K562 (cell line): ENCODE data around the gene CIAO2A. TPM values are rescaled to one million over a fixed set of nuclear protein-coding genes. Genes with fewer than 3 reads are reported as not detected.
A peak's percentile ranks its signal among the peaks of the same experiment; 100 is the strongest.

Source experiments
- ATAC-seq: fragments of 200-7000 bp; cut with Tn5 transposase; 3 replicates; pipeline ENCODE4 v1.9.1; 2020; ENCODE audit warnings: moderate library complexity
- BruUV-seq: library from RNA; stranded (reverse); fragments of 400-500 nt; replicated peaks from 2 replicates; lab custom pipeline; 2021; lab: Mats Ljungman, UMichigan
- CTCF ChIA-PET: fragments of 300-600 bp; formaldehyde crosslinking; extraction: SDS; loops from one replicate; lab custom pipeline; 2021; ENCODE audit warnings: low intra/inter-chr PET ratio; lab: Yijun Ruan, JAX
- POLR2A ChIA-PET: fragments of 300-600, 350-650 bp; sonication (Branson Sonifier 250); formaldehyde crosslinking; extraction: SDS; loops from one replicate; lab custom pipeline; 2021; ENCODE audit warnings: antibody characterized with exemption, inconsistent platforms; lab: Yijun Ruan, JAX
- DNase-seq, 4 experiments: peaks; one replicate each; pipeline versions ENCODE4 v3.0.0 to v3.0.0-alpha.2; 2011 to 2018; ENCODE audit warnings: low spot score in 3 of 4, mixed read lengths in 3 of 4; ENCODE audit errors: extremely low read depth in 1 of 4
- FAIRE-seq: peaks from 2 replicates; lab custom pipeline; 2011; peaks lifted over from hg19 to GRCh38; lab: Jason Lieb, UNC
- H2AFZ ChIP-seq: 2 replicates; pipeline ENCODE4 v1.6.0; 2011; ENCODE audit warnings: low read depth, low read length, control low read depth, inconsistent platforms
- H3K27ac ChIP-seq: fragments of 200-600 bp; 3 replicates; pipeline ENCODE4 v1.8.0; 2011; ENCODE audit warnings: low read depth, mild to moderate bottlenecking, control low read depth, inconsistent platforms, low read length, moderate library complexity, mixed read lengths; ENCODE audit errors: extremely low read depth
- H3K27me3 ChIP-seq, 2 experiments: fragments of 300-600 bp in 1 of 2; 2 replicates in 1 of 2; 3 replicates in 1 of 2; pipeline versions ENCODE4 v1.6.0 to v1.8.0; 2011; ENCODE audit warnings: inconsistent platforms in 2 of 2, low read length in 2 of 2, mild to moderate bottlenecking in 1 of 2, mixed read lengths in 1 of 2, moderate library complexity in 1 of 2; ENCODE audit not compliant: control insufficient read depth in 2 of 2, insufficient read depth in 2 of 2
- H3K36me3 ChIP-seq: fragments of 300-600 bp; 3 replicates; pipeline ENCODE4 v1.8.0; 2011; ENCODE audit warnings: mild to moderate bottlenecking, low read length, inconsistent platforms; ENCODE audit not compliant: control insufficient read depth, insufficient read depth
- H3K4me1 ChIP-seq, 2 experiments: fragments of 200-600 bp in 1 of 2; replicated peaks in 1 of 2; 2 replicates in 1 of 2; 3 replicates in 1 of 2; pipeline versions ENCODE4 v1.5.1 to v1.8.0; 2011; ENCODE audit warnings: inconsistent platforms in 2 of 2, low read length in 2 of 2, mild to moderate bottlenecking in 1 of 2, mixed read lengths in 1 of 2, moderate library complexity in 1 of 2; ENCODE audit not compliant: control insufficient read depth in 2 of 2, insufficient read depth in 2 of 2
- H3K4me2 ChIP-seq: 2 replicates; pipeline ENCODE4 v1.6.1; 2011; ENCODE audit warnings: low read length, control low read depth, inconsistent platforms, mixed read lengths; ENCODE audit not compliant: insufficient read depth
- H3K4me3 ChIP-seq: fragments of 200-600 bp; sonication (generic), shearing (Covaris generic); 2 replicates; pipeline ENCODE4 v1.5.1; 2016; ENCODE audit warnings: control low read depth, inconsistent platforms
- H3K79me2 ChIP-seq: fragments of 200-600 bp; 3 replicates; pipeline ENCODE4 v1.8.0; 2011; ENCODE audit warnings: low read length, inconsistent platforms; ENCODE audit not compliant: control insufficient read depth, insufficient read depth
- H3K9ac ChIP-seq, 2 experiments: 2 replicates each; pipeline versions ENCODE4 v1.6.0 to v1.6.1; 2011; ENCODE audit warnings: low read depth in 2 of 2, low read length in 2 of 2, control low read depth in 1 of 2, inconsistent platforms in 1 of 2, mild to moderate bottlenecking in 1 of 2, mixed read lengths in 1 of 2; ENCODE audit not compliant: insufficient read depth in 1 of 2
- H3K9me1 ChIP-seq: one replicate; pipeline ENCODE4 v1.6.0; 2011; ENCODE audit warnings: inconsistent platforms, mild to moderate bottlenecking, low read length, moderate library complexity; ENCODE audit not compliant: control insufficient read depth, insufficient read depth
- H3K9me3 ChIP-seq: replicated peaks from 2 replicates; pipeline ENCODE4 v1.5.1; 2011; ENCODE audit warnings: low read depth, low read length, inconsistent platforms; ENCODE audit not compliant: control insufficient read depth, insufficient read depth
- H4K20me1 ChIP-seq: replicated peaks from 2 replicates; pipeline ENCODE4 v1.6.1; 2011; ENCODE audit warnings: low read length, inconsistent platforms, mixed read lengths; ENCODE audit not compliant: control insufficient read depth, insufficient read depth
- CBFA2T2 ChIP-seq: fragments of 450-650 bp; conservative IDR thresholded peaks from 2 replicates; pipeline ENCODE4 v1.6.1; 2017; ENCODE audit warnings: mild to moderate bottlenecking
- CBX5 ChIP-seq: IDR thresholded peaks from 2 replicates; pipeline ENCODE4 v1.6.1; 2014; ENCODE audit warnings: low read depth, borderline replicate concordance
- EGR1 ChIP-seq: fragments of 450-650 bp; conservative IDR thresholded peaks from 2 replicates; pipeline ENCODE4 v1.6.1; 2017; ENCODE audit warnings: mild to moderate bottlenecking
- NEUROD1 ChIP-seq: fragments of 150-350 bp; IDR thresholded peaks from 2 replicates; pipeline ENCODE4 v1.6.1; 2014; ENCODE audit warnings: borderline replicate concordance, low read length, low read depth; ENCODE audit not compliant: partially characterized antibody
- VEZF1 ChIP-seq: fragments of 200-800 bp; sonication (Bioruptor generic); IDR thresholded peaks from 2 replicates; pipeline ENCODE4 v1.6.1; 2017; ENCODE audit warnings: missing genetic modification characterization, missing compliant biosample characterization
- WGBS: fragments of 100-300 bp; shearing (Covaris generic); methylation state at CpG from one replicate; pipeline ENCODE4 v1.1.6; 2016; ENCODE audit warnings: low coverage, mixed read lengths; ENCODE audit not compliant: insufficient coverage; ENCODE audit errors: missing lambda C conversion rate; 5-methylcytosine and 5-hydroxymethylcytosine counted together
- in situ Hi-C: fragments of 300-500 bp; cut with MboI; formaldehyde crosslinking; loops from 4 replicates; pipeline ENCODE4 v1.15.0; 2018; ENCODE audit warnings: inconsistent platforms, mixed read lengths
- intact Hi-C: fragments of 100-400 bp; cut with micrococcal nuclease; formaldehyde crosslinking; loops from 2 replicates; pipeline ENCODE4 v1.14.2; 2022
- polyA plus RNA-seq, 8 experiments: library from polyadenylated mRNA; depleted of rRNA in 4 of 8; stranded (reverse) in 5 of 8; unstranded in 3 of 8; fragments of >200 nt; fragmentation: Nextera tagmentation in 2 of 8; fragmentation: Illumina TruSeq in 1 of 8; extraction: Ambion mirVana in 2 of 8; extraction: Trizol in 1 of 8; gene quantifications; 2 replicates each; pipeline versions ENCODE4 v1.2.1 to v1.2.3, GENCODE V29; 2011 to 2014; ENCODE audit warnings: inconsistent platforms in 1 of 8, missing spikeins in 1 of 8
- total RNA-seq, 7 experiments: library from RNA; depleted of rRNA in 6 of 7; stranded (reverse); fragments of >200 nt in 6 of 7; fragmentation: Illumina TruSeq in 2 of 7; extraction: Trizol in 2 of 7; gene quantifications; 2 replicates each; pipeline versions ENCODE4 v1.2.1 to v1.2.3, GENCODE V29; 2011 to 2021; ENCODE audit warnings: low replicate concordance in 1 of 7

CIAO2A gene
- total and polyA plus RNA-seq, 9 of the 15 experiments (the other 6 are each of a cell fraction or from before 2014, with no cell fraction given): 161 to 429 (median 313) TPM

DNA sequence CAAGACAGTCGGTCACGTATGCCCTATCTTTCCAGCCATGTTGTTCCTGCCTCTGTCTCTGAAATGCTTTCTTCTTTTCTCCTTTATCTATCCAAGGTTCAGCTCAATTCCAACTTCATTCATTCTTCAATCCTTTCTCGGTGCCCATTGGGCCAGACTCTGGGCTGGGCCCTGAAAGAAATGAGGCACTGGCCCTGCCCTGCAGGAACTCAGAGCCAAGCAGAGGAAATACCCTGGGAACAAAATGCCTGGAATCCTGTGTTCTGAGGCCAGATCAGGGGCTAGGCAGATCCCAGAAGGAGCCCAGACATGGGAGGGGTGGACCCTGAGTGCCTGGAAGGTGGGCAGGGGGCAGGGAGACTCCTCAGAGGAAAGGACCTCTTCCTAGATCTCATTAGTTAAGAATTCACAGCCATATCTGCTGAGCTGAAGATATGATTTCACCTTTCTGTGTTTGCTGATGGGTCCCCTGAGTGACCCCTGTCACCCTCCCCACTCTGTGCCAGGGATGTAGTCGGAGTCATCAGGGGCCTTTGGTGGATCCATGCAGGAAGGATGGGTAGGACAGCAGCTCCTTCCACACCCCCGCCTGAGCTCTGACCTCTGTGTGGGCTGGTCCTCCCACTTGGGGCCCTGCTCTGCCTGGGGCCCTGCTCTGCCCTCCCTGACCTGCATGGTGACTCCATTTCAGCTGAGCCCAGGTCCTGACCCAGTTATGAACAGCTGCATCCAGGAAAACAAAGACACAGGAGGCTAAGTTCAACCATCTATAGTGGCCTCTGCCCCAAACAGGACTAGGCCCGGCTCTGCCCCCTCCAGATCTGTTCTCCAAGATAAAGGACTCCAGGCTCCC lies 42.0 kb downstream of the CIAO2A start:
- Histone ChIP-seq H3K9ac (peak overlapping the region in 1 of 2 experiments; percentile 70; a peak in 1 of 4 replicates), H3K79me2 (no peaks in the 10 kb centered on the region), H3K4me3 (no peak overlapping the region), H3K36me3 (no peaks in the 10 kb centered on the region), H3K27ac (no peak overlapping the region), H4K20me1 (no peaks in the 10 kb centered on the region), H2AFZ (peak overlapping the region; percentile 59; the same call in 1 of the 2 replicates), H3K9me1 (no peaks in the 10 kb centered on the region), H3K27me3 (no peaks in the 10 kb centered on the region), H3K4me2 (no peak overlapping the region), H3K9me3 (no peaks in the 10 kb centered on the region), H3K4me1 (peaks cover 7 to 16% of the 10 kb centered on the region in 2 experiments; a peak in 3 of 5 replicates)
- no TSS peak for BruUV-seq
- TF ChIP-seq EGR1: peak; percentile 75
- TF ChIP-seq CBFA2T2: 0 out of 2 replicates have a peak, but pooled peaks have one; percentile 4
- TF ChIP-seq CBX5: no peak
- TF ChIP-seq NEUROD1: no peak
- TF ChIP-seq VEZF1 (CRISPR knock-in tag): peak; percentile 17; the same call in 1 of the 2 replicates
- 43% methylated on average over 5 of the region's 6 CpGs for WGBS
- FAIRE-seq (no peak), ATAC-seq (peak; percentile 36), DNase-seq (peak in 2 of 4 experiments; percentile 23 to 25)
- in situ Hi-C loops (loop anchor here (5.0 to 25.0 kb wide), 4 partner anchors 229 to 764 kb away; partner anchors contain the start of gene APH1B), intact Hi-C loops (no loop called here)
- POLR2A ChIA-PET: no interaction called here
- CTCF ChIA-PET: no interaction called here
